CD4-positive, alpha-beta T cell treated with Interleukin-21 for 1 hour (primary cell): Measurements from ENCODE around the gene ABCB8.
"Not testable (repeated sequence)": the region's sequence is repeated elsewhere in the genome, so short reads cannot be mapped to it uniquely, and the experiment has no call there.

Experiments
- DNase-seq: peaks from one replicate; pipeline ENCODE4 v3.0.0-alpha.2; 2020

ABCB8 gene

GRCh38 chr7:151035902-151036301, 7.7 kb downstream of the ABCB8 start:
- no peak for DNase-seq

- DNase-seq: peak; percentile 33
These were observed 10.9 kb downstream of the ABCB8 start for GRCh38 chr7:151038951-151039849.

GRCh38 chr7:151039850-151040548, 11.7 kb downstream of the ABCB8 start:
- no peak for DNase-seq

GRCh38 chr7:151040616-151041375, 12.5 kb downstream of the ABCB8 start:
- DNase-seq: no peak

GRCh38 chr7:151043449-151043848, 15.2 kb downstream of the ABCB8 start:
- not testable (repeated sequence) for DNase-seq

GRCh38 chr7:151043959-151044358, 15.7 kb downstream of the ABCB8 start:
- no peak for DNase-seq

- DNase-seq: no peak
These were observed 17.0 kb downstream of the ABCB8 start for GRCh38 chr7:151045262-151045661.

- DNase-seq: no peak
These were observed 17.7 kb downstream of the ABCB8 start for GRCh38 chr7:151045967-151046366.

GRCh38 chr7:151046603-151047573, 18.6 kb downstream of the ABCB8 start:
- DNase-seq: no peak

GRCh38 chr7:151047976-151048815, 19.9 kb downstream of the ABCB8 start, which contains the start of gene ASIC3:
Gene ASIC3, plus strand, starts transcription at chr7:151048531. Its CDS starts 355 bp downstream, at chr7:151048886.
- DNase-seq: no peak

- no peak for DNase-seq
These were observed 20.7 kb downstream of the ABCB8 start for GRCh38 chr7:151048911-151049463.

- DNase-seq: peak; percentile 58
These were observed 22.9 kb downstream of the ABCB8 start for GRCh38 chr7:151051108-151051507.

- DNase-seq: no peak
These were observed 24.8 kb downstream of the ABCB8 start for GRCh38 chr7:151053096-151053495.

- DNase-seq: no peak
These were observed 25.5 kb downstream of the ABCB8 start for GRCh38 chr7:151053751-151054150.

- DNase-seq: no peak
These were observed 28.0 kb downstream of the ABCB8 start for GRCh38 chr7:151056283-151056665.

GRCh38 chr7:151056666-151057505, 28.6 kb downstream of the ABCB8 start:
- DNase-seq: no peak

GRCh38 chr7:151057506-151057988, 29.3 kb downstream of the ABCB8 start, which contains the start of gene CDK5:
Gene CDK5, minus strand, starts transcription at chr7:151057897. Its CDS starts 49 bp downstream, at chr7:151057848.
- DNase-seq: no peak

- peak; percentile 99 for DNase-seq
These were observed 29.9 kb downstream of the ABCB8 start for GRCh38 chr7:151057989-151058780.
